HG02840 (cell line): ENCODE measurements around the gene GATAD2A.
A peak's percentile ranks its signal among the peaks of the same experiment; 100 is the strongest.

Experiments
- ATAC-seq: cut with Tn5 transposase; IDR thresholded peaks from one replicate; pipeline ENCODE4 v1.9.1; 2021; ENCODE audit warnings: mild to moderate bottlenecking, moderate library complexity, moderate number of reproducible peaks; ENCODE audit not compliant: unreplicated experiment, low FRiP score

GATAD2A gene

DNA sequence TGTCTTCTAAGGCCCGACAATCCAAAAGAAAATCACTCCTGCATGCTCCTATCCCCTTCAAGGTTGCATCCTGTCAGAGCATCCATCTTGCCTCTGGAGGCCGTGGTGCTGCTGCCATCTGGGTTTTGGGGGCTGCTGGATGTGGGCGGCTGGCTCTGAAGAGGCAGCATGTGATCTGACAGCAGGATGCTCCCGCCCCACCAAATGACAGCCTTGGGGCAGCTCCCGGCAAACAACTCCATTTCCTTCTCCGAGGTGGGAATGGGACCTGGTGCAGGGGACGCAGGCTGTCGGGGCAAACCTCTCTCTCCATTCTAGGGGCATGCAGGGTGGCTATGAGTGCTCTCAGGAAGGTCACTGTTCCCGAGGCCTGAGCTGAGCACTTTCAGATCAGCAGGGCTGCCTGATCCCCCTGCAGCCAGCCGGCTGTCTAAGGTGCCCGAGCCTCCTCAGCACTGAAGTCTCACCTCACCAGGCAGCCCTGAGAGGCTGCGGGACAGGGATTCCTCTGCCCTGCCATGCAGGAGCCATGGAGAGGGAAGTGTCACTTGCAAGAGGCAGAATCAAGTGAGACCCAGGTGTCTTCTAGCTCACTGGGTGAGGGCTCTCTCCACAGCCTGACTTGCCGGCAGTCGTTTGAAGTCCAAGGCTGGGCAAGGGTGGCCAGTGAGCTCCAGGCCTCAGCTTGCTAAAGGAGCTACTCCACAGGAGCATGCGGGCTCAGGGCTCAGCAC, 81.0 kb downstream of the GATAD2A start:
- no peak for ATAC-seq

DNA sequence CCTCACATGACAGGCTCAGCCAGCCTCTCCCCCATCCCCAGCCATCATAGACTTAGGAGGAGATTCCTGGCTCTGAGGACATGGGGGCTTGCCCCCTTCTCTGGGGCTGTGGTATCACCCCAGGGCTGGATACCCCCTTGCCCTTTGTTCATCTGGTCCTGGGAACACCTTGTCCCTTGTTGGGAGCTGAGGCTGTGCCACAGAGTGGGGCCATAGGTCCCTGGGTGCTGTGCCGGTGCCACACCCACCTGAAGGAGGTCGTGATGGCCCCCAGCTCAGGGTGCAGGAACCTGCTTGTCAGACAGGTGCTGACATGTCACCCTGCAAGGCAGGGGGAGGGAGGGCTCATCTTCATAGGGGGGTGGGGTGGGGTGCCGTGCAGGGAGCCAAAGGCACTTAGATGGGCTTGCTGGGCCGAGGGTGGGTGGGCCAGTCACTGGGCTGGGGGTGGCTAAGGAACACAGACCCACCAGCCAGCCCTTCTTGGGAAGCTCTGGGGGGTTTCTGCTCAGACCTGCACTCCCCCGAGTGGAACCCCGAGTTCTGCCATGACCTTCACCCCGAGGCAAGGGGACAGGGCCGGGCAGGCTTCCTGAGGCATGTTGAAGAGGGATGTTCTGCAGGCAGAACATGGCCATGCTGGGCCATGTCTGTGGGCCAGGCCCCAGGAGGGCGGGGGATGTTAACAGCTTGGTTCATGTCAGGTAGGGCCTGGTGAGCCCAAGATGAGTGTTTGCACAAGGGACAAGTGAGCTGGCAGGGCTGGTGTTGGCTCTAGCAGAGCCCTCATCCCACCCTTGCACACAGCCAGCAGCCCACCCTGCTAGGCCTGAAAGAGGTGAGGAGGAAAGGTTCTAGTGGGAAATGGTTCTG, 81.8 kb downstream of the GATAD2A start:
- ATAC-seq: no peak

DNA sequence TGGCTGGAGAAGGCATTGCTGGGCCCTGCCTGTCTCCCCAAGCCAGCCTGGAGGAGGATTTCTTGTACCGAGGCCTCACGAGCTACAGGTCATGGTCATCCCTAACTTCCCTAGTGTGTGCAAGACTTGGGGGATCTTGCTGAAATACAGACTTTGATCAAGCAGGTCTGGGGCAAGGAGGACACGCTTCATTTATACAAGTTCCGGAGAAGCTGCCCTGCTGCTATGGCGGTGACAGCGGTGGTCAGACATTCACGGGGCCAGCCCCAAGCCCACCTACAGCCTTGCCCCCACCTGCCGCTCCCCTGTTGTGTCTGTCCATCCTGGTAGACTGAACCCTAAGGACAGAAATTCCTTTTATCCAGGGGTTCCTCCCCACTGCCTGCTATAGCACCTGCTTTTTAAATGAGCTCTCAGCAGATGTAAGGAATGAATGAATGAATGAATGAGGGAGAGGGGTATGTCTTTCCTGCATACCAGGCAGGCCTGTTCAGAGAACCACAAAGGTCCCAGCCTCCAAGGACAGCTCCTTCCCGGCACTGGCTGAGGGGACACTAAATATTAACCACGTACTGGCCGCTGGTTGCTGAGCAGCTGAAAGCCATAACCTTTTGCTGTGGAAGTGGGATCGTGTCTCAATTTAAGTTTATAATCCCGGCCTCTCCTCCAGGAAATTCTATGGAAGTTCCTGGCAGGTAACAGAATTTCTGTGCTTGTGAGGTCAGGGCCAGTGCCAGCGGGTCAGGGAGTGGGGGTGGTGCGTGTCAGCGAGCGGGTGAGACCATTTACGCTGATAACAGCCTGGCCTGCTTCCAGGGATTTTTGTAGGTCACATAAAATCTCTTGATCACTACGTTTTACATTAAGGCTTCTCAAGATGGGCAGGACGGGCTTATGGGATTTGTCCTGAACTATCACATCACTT, 82.7 kb downstream of the GATAD2A start:
- ATAC-seq: no peak

DNA sequence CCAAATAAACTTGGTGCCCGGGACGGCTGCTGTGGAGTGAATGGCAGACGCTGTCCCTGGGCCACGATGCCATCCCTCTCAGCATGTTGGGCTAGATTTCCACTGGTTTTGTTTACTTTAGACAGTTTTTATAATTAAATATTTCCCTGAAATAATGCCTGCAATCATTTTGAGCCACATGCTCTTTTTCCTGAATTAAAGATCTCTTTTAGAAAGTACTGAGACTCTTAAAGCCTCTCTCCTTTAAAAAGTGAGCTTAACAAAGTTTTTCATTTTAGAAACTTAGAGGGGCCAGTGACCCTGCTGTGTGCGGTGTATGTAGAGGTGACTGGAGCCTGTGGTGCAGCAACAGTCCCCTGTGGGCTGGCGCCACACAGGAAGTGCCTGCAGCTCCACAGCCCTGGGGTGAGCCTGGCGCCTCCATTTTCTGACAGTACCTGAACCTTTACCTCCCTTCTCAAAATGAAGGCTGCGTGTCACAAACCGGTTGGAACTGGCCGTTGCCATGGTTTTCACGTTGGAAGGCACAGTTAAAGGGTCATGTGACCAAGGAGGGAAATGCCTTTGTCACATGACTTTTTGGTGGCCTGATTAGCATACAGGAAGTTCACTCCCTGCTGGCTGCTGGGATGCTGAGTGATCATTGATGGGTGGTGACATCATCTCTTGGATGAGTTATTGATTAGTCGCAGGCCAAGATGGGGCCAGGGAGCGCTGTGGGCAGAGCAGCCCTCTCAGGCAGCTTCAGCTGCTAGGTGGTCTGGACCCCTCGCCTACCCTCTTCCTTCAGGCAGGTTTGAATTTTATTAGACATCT, 83.6 kb downstream of the GATAD2A start:
- ATAC-seq: peak; percentile 51

DNA sequence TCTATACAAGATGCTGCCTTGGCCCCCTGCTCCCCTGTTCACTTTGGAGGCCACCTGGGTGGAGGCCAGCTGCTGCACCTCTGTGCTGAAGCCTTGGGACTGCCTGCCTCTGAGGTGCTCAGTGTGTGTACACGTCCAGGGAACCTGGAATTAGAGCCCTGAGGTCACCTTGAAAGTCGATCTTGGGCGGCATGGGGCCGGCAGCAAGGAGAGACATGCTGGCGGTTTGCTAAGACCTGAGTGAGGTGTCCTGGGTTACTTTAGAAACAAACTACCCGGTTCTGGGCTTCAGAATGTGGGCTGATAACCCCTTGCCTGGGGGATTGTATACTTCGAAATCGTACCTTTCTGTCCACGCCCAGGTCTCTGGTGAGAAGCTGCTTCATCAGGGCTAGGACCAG, 84.3 kb downstream of the GATAD2A start:
- ATAC-seq: no peak

DNA sequence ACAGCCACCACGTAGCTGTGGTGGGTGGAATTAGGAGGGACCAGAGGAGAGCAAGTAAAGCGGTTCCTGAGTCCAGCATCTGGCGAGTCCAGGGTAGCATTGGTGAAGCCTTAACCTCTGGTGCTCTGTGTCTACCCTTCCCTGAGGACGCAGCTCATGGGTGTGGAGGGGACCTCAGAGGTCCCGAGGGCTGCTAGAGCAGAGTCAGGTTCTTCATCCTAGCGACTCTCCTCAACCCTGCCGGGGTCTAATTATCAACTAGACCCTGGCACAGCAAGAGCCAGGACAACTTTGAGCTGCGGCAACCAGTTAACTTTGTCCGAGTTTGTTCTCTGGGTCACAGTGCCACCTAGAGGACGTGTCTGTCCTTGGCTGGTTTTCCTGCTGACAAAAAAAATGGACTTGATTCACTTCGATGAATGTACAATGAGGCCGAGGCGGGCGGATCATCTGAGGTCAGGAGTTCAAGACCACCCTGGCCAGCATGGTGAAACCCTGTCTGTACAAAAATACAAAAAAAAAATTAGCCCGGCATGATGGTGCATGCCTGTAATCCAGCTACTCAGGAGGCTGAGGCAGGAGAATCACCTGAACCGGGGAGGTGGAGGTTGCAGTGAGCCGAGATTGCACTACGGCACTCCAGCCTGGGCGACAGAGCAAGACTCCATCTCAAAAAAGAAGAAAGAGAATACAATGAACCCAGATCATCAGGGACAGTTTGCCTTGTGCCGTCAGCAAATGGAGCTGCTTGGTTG, 84.9 kb downstream of the GATAD2A start:
- no peak for ATAC-seq

DNA sequence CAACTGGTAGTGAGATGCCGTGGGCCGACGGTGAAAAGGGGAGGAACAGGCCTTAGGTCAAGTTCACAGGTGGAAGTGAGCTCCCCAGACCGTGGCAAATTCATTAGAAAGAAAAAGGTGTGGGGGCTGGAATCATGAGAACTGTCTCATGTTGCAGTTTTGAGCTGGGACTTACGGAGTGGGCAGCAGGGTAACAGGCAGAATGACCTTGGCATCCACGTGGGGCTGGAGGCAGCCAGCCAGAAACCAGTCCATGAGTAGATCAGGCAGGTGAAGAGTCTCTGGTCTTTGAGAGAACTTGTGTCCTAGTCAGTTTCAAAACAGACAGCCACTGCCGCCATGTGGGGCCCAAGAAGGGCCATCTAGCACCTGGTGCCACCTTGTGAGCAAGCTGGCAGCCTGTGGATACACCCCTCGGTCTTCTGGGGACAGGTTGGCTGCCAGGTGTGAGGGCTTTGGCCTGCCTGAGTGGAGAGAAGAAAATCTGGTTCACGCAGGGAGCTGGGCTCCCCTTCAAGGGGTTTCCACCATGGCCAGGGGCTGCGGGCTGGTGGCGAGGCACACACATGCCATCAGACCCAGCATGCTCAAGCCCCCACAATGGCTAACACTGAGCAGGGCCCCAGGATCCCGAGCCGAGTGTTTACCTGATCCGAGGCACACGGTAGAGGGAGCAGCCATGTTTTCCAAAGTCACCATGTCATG, 86.0 kb downstream of the GATAD2A start:
- no peak for ATAC-seq

DNA sequence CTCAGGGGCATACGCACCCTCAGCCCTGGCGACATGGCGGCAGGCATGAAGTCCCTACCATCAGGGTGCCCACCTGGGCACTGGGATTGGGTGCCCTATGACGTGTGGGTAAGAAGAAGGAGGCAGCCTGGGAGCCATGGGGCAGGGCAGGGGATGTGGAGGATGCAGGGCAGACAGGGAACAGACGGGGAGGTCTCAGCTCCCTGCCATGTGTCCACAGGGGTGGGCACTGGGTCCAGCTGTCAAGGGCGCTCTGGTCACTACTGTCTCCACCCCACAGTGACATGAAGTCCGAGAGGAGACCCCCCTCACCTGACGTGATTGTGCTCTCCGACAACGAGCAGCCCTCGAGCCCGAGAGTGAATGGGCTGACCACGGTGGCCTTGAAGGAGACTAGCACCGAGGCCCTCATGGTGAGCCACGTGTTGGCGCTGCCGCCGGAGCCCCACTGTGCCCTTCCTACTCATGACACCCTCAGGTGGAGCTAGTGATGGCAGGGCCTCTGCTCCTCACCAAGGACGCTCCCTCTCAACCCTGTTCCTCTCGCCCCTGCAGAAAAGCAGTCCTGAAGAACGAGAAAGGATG, 86.6 kb downstream of the GATAD2A start:
- ATAC-seq: no peak

DNA sequence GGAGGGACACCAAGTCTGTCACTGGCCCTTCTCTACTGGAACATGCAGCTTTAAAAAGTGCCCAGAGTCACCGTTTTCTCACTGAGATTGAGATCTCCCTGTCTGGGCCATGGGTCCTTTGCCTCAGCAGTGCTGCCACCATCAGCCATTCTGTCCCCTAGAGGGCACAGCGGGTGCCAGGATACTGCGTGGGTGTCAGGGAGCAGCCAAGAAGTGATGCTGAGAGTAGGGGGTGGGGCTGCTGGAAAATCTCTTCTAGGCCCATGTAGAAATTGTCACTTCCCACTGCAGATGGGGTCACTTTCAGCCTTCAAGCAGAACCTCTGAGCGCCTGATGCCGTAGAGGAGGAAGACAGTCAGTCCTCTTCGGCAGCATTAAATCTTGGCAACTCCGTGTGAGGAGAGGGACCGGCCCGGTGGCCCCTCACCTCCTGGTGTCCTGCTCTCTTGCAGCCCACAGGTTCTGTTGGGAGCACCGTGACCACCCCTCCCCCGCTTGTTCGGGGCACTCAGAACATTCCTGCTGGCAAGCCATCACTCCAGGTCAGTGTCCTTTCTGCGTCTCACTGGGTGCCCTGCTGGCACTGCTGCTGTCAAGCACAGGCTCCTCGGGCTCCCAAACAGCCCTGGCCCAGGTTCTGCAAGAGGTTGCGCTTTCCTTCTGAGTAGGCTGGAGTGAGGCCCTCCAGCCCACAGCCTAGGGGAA, 88.5 kb downstream of the GATAD2A start:
- ATAC-seq: no peak

DNA sequence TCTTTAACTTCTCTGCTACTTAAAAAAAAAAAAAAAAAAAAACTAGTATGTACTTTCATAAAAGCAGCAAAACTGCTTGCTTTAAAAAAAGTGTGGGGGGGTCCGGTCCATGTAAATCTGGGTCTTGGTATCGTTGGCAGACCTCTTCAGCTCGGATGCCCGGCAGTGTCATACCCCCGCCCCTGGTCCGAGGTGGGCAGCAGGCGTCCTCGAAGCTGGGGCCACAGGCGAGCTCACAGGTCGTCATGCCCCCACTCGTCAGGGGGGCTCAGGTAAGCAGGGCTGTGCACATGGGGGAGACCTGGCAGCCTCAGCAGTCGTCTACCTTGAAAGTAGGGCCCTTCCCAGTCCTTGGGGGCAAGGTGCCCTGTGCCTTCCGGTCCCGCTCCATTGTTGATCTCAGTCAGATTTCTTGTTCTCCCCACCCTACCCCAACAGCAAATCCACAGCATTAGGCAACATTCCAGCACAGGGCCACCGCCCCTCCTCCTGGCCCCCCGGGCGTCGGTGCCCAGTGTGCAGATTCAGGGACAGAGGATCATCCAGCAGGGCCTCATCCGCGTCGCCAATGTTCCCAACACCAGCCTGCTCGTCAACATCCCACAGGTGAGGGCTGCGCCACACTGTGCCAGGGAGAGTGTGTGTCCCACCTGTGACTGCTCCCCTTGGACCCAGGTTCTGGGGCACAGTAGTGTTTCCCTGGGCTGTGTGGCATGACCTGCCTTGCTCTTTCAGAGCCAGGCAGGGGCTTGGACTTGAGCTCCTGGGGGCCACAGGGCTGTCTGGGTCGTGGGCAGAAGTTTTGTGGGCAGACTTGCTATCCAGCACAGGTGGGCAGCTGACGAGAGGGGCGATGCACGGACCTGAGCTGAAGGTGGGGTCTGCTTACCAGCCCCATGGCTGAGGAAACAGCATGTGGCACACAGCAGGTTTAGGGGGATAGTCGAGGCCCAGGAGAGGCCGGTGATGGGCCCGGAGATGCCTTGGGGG, 90.4 kb downstream of the GATAD2A start:
- no peak for ATAC-seq

DNA sequence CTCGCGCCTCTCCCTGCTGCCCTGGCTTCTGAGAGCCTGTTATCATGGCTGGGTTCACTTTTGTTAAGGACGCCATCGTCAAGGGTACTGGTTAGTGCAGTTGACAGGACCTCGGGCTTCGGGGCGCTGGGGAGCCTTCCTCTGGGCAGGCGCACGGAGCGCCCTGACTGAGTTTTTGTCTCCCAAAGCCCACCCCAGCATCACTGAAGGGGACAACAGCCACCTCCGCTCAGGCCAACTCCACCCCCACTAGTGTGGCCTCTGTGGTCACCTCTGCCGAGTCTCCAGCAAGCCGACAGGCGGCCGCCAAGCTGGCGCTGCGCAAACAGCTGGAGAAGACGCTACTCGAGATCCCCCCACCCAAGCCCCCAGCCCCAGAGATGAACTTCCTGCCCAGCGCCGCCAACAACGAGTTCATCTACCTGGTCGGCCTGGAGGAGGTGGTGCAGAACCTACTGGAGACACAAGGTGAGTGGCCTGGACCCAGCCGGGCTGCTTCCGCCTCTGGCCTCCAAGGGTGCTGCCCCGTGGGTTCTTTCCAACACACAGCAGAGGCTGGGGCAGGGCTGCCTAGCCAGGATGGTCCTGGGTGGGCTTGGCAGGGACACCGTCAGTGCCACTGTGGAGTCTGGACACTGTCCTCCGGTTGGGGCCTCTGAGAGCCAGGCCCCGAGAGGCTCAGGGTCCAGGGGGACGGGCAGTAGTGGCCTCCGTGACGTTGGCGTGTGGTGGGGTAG, 92.9 kb downstream of the GATAD2A start:
- ATAC-seq: no peak

DNA sequence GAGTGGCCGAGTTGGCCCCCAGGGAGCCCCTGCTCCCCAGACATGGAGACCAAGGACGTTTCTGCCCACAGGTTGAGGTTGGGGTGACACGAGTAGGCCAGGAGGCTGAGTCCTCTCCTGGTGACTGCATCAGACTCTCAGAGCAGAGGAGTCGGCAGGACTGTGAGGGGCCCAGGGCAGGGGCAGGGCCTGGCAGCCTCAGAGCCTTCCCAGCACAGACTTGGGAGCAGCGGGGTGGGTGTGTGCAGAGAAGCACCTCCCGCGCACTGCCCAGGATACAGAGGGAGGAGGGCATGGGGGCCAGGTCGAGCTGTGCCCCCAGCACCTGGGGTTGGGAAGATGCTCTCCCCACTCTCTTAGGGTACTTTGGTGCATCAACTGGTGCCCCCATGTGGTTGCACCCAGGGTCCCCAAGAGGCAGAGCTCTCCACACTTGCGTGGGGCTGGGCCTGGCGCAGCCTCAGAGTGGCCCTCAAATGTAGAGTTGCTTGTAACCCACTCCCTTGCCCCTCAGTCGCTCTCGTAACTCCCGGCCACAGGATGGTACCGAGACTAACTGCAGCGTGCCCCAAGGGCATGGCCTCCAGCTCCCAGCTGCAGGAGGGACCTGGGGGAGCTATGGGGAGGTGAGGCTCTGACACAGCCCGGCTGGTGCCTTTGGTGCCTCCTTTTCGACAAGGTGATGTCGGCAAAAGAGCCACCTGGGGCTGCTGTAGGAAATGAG, 94.0 kb downstream of the GATAD2A start:
- no peak for ATAC-seq

DNA sequence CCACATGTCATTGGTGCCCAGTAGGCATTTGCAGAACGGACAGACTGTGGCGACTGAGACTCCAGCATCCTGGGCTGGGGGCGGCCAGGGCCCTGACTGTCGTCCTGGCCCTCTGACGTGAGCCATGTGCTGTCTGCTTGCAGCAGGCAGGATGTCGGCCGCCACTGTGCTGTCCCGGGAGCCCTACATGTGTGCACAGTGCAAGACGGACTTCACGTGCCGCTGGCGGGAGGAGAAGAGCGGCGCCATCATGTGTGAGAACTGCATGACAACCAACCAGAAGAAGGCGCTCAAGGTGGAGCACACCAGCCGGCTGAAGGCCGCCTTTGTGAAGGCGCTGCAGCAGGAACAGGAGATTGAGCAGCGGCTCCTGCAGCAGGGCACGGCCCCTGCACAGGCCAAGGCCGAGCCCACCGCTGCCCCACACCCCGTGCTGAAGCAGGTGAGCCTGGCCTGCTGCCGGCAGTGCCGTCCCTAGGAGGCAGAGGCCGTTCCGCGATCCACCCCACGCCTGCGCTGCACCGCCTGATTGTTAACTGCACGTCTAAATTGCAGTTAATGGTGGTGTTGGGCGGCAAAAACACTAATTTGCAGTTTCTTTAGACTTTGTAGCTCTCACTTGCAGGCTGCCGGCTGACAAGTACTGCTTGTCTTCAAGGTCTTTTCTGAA, 95.6 kb downstream of the GATAD2A start:
- no peak for ATAC-seq

DNA sequence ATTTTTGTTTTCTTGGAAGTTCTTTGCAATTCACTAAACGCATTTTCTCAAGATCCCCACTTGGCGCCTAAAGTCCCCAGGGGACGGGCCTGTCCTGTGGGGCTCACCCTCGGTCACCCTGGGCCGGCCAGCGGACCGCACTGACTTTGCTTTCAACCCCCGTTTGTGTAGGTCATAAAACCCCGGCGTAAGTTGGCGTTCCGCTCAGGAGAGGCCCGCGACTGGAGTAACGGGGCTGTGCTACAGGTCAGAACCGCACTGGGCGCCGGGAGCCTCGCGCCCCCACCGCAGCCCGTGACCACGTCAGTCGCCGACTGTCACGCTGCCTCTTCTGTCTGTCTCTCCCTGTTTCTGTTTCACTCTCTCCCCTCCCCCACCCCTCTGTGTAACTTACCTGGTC, 96.3 kb downstream of the GATAD2A start:
- ATAC-seq: no peak

DNA sequence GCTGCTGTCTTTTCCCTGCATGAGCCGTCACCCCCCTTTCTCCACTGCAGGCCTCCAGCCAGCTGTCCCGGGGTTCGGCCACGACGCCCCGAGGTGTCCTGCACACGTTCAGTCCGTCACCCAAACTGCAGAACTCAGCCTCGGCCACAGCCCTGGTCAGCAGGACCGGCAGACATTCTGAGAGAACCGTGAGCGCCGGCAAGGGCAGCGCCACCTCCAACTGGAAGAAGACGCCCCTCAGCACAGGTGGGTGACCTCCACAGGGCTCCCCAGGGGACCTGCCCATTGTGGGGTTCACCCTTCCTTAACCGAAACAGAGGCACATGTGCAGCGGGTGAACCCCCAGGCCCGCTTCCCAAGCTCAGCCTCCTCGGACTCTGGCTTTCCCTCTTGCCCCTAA, 96.8 kb downstream of the GATAD2A start:
- no peak for ATAC-seq
